GM13976 (cell line): ENCODE measurements around the gene SYT15.
"Not testable (repeated sequence)": the region's sequence is repeated elsewhere in the genome, so short reads cannot be mapped to it uniquely, and the experiment has no call there.

ENCODE experiments used
- DNase-seq: peaks from one replicate; pipeline ENCODE4 v3.0.0; 2012; ENCODE audit warnings: low spot score
- in situ Hi-C: fragments of 300-500 bp; cut with MboI; formaldehyde crosslinking; loops from one replicate; pipeline ENCODE4 v1.12.0; 2022; ENCODE audit warnings: low sequenced_read_pairs, mixed read lengths, inconsistent platforms; ENCODE audit not compliant: unreplicated experiment

SYT15 gene

DNA sequence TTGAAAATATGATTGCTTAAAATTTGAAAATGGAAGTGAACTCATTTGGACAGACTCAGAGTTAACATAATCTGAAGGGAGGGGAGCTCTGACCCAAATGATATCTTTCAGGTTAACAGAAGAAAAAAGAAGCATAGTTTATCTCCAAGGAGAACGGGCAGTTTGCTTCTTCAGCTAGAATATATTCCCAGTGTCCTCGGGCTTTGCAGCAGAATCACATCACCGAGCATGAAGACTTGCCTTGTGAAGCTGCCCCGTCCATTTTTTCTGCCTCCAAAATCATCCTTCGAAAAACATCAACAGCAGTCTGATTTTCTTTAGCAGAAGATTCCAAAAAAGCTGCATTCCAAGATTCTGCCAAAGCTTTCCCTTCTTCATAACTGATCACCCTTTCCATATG is 55.8 kb downstream of the SYT15 start:
- DNase-seq, in situ Hi-C loops: not testable (repeated sequence)

- DNase-seq, in situ Hi-C loops: not testable (repeated sequence)
Observed at GRCh38 chr10:46635364-46635959, 56.5 kb downstream of the SYT15 start.

DNA sequence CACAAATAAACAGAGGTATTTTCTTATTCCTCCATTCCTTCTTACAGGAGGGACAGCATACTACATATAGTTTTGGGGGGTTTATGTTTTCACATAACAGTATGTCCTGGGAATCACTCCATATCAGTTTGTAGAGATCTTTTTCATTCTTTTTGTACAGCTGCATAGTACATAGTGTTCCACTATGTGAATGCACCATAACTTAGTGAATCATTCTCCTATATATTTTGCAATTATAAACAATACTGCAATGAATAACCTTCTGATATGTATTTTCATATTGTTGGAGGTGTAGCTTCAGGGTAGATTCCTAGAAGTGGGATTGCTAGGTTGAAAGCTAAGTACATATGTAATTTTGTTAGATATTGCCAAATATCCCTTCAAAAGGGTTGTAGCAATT is 61.1 kb downstream of the SYT15 start:
- in situ Hi-C loops, DNase-seq: not testable (repeated sequence)
